K562 (cell line): ENCODE measurements around the gene RANBP6. TPM values are rescaled to one million over a fixed set of nuclear protein-coding genes. Genes with fewer than 3 reads are reported as not detected.

Source experiments
- ATF6 ChIP-seq: sonication (generic); formaldehyde crosslinking; IDR thresholded peaks from 2 replicates; pipeline ENCODE4 v1.4.0; 2020; ENCODE audit warnings: mild to moderate bottlenecking, missing genetic modification reagents
- CEBPB ChIP-seq: fragments of 450-650 bp; IDR thresholded peaks from 2 replicates; pipeline ENCODE4 v1.6.1; 2016; ENCODE audit warnings: missing genetic modification characterization, missing compliant biosample characterization
- CHD2 ChIP-seq: IDR thresholded peaks from 2 replicates; pipeline ENCODE4 v1.6.1; 2011; ENCODE audit warnings: low read depth, low read length
- CREB3L1 ChIP-seq: fragments of 450-650 bp; IDR thresholded peaks from 2 replicates; pipeline ENCODE4 v1.6.1; 2014; ENCODE audit warnings: low read depth, mild to moderate bottlenecking, moderate library complexity, borderline replicate concordance
- CSDE1 ChIP-seq, 2 experiments: fragments of 450-650 bp; IDR thresholded peaks; 2 replicates each; pipeline ENCODE4 v1.6.1; 2016; ENCODE audit warnings: mild to moderate bottlenecking in 1 of 2
- DPF2 ChIP-seq: fragments of 450-650 bp; IDR thresholded peaks from 2 replicates; pipeline ENCODE4 v1.6.1; 2016
- ELK1 ChIP-seq: sonication (generic); formaldehyde crosslinking; IDR thresholded peaks from 2 replicates; pipeline ENCODE4 v1.8.1; 2022; ENCODE audit warnings: missing genetic modification reagents
- HDAC2 ChIP-seq: fragments of 450-650 bp; IDR thresholded peaks from 2 replicates; pipeline ENCODE4 v1.6.1; 2016; ENCODE audit warnings: mild to moderate bottlenecking
- HDAC3 ChIP-seq: fragments of 450-650 bp; IDR thresholded peaks from 2 replicates; pipeline ENCODE4 v1.6.1; 2018; ENCODE audit warnings: borderline replicate concordance, mild to moderate bottlenecking, moderate library complexity; ENCODE audit not compliant: partially characterized antibody
- HDAC8 ChIP-seq: fragments of 450-650 bp; IDR thresholded peaks from 2 replicates; pipeline ENCODE4 v1.6.1; 2016; ENCODE audit warnings: mild to moderate bottlenecking, missing genetic modification characterization, moderate library complexity, missing compliant biosample characterization
- HDGF ChIP-seq: fragments of 450-650 bp; IDR thresholded peaks from 2 replicates; pipeline ENCODE4 v1.6.1; 2016
- HNRNPL ChIP-seq: fragments of 200-400 bp; formaldehyde crosslinking; IDR thresholded peaks from 2 replicates; pipeline ENCODE4 v1.6.1; 2017; ENCODE audit warnings: low read depth, mild to moderate bottlenecking, low read length
- L3MBTL2 ChIP-seq: fragments of 450-650 bp; IDR thresholded peaks from 2 replicates; pipeline ENCODE4 v1.6.1; 2016; ENCODE audit warnings: mild to moderate bottlenecking, moderate library complexity
- MECOM ChIP-seq: fragments of 250-450 bp; sonication (Bioruptor Pico); IDR thresholded peaks from 2 replicates; pipeline ENCODE4 v1.8.0; 2022; ENCODE audit warnings: inconsistent platforms
- MTA3 ChIP-seq: fragments of 450-650 bp; formaldehyde crosslinking; IDR thresholded peaks from 2 replicates; pipeline ENCODE4 v1.6.1; 2017; ENCODE audit warnings: mild to moderate bottlenecking, borderline replicate concordance
- MXI1 ChIP-seq: IDR thresholded peaks from 2 replicates; pipeline ENCODE4 v1.6.1; 2011; ENCODE audit warnings: low read depth, mild to moderate bottlenecking, improper control_type of control experiment, low read length
- NCOA1 ChIP-seq: fragments of 450-650 bp; IDR thresholded peaks from 2 replicates; pipeline ENCODE4 v1.6.1; 2016; ENCODE audit warnings: low read depth
- NR2C2 ChIP-seq, 2 experiments: fragments of 200-800 bp in 1 of 2; sonication (Bioruptor generic) in 1 of 2; sonication (generic) in 1 of 2; formaldehyde crosslinking in 1 of 2; IDR thresholded peaks; 2 replicates each; pipeline versions ENCODE4 v1.6.1 to v1.8.0; 2016 to 2022; ENCODE audit warnings: mild to moderate bottlenecking in 1 of 2, missing compliant biosample characterization in 1 of 2, missing genetic modification characterization in 1 of 2, missing genetic modification reagents in 1 of 2
- RB1 ChIP-seq: fragments of 450-650 bp; IDR thresholded peaks from 2 replicates; pipeline ENCODE4 v1.6.1; 2017; ENCODE audit warnings: low read depth, mild to moderate bottlenecking
- SMAD1 ChIP-seq: fragments of 150-350 bp; IDR thresholded peaks from 2 replicates; pipeline ENCODE4 v1.6.1; 2014; ENCODE audit warnings: low read length, low read depth; ENCODE audit not compliant: partially characterized antibody
- SMARCC2 ChIP-seq: fragments of 450-650 bp; IDR thresholded peaks from 2 replicates; pipeline ENCODE4 v1.6.1; 2017; ENCODE audit warnings: antibody characterized with exemption, moderate library complexity, mild to moderate bottlenecking, low read depth
- TAL1 ChIP-seq: fragments of 450-650 bp; IDR thresholded peaks from 2 replicates; pipeline ENCODE4 v1.6.1; 2016; ENCODE audit warnings: mild to moderate bottlenecking
- ZNF165 ChIP-seq: fragments of 250-450 bp; sonication (Bioruptor Pico); IDR thresholded peaks from 2 replicates; pipeline ENCODE4 v1.4.0; 2020; ENCODE audit warnings: borderline replicate concordance
- ZNF75A ChIP-seq: fragments of 450-650 bp; formaldehyde crosslinking; IDR thresholded peaks from 2 replicates; pipeline ENCODE4 v1.4.0; 2020; ENCODE audit warnings: mild to moderate bottlenecking
- ZNF780A ChIP-seq: fragments of 250-450 bp; sonication (Bioruptor Pico); IDR thresholded peaks from 2 replicates; pipeline ENCODE4 v1.5.0; 2021; ENCODE audit warnings: mild to moderate bottlenecking
- polyA plus RNA-seq, 8 experiments: library from polyadenylated mRNA; depleted of rRNA in 4 of 8; stranded (reverse) in 5 of 8; unstranded in 3 of 8; fragments of >200 nt; fragmentation: Nextera tagmentation in 2 of 8; fragmentation: Illumina TruSeq in 1 of 8; extraction: Ambion mirVana in 2 of 8; extraction: Trizol in 1 of 8; gene quantifications; 2 replicates each; pipeline versions ENCODE4 v1.2.1 to v1.2.3, GENCODE V29; 2011 to 2014; ENCODE audit warnings: inconsistent platforms in 1 of 8, missing spikeins in 1 of 8
- total RNA-seq, 7 experiments: library from RNA; depleted of rRNA in 6 of 7; stranded (reverse); fragments of >200 nt in 6 of 7; fragmentation: Illumina TruSeq in 2 of 7; extraction: Trizol in 2 of 7; gene quantifications; 2 replicates each; pipeline versions ENCODE4 v1.2.1 to v1.2.3, GENCODE V29; 2011 to 2021; ENCODE audit warnings: low replicate concordance in 1 of 7

RANBP6 gene
- total and polyA plus RNA-seq, 9 of the 15 experiments (the other 6 are each of a cell fraction or from before 2014, with no cell fraction given) = 10.4 to 19.9 (median 11.5) TPM

- TF ChIP-seq ATF6 (CRISPR knock-in tag) (no peak), ELK1 (CRISPR knock-in tag) (no peak), ZNF75A (no peak), SMAD1 (no peak), MXI1 (no peak), L3MBTL2 (peak; percentile 53; the same call in 1 of the 2 replicates), DPF2 (no peak), CSDE1 (IDR thresholded peaks at IDR 0.05) (peak in 1 of 2 experiments; percentile 78; a peak in 2 of 4 replicates), MTA3 (0 out of 2 replicates have a peak, but pooled peaks have one; percentile 35), SMARCC2 (no peak), NR2C2 (CRISPR knock-in tag; IDR thresholded peaks at IDR 0.05) (no peak), NR2C2 (tag; IDR thresholded peaks at IDR 0.05) (peak; percentile 16; the same call in 1 of the 2 replicates), HDGF (no peak), CHD2 (no peak), NCOA1 (no peak), RB1 (peak; percentile 48; the same call in 1 of the 2 replicates), HDAC2 (peak; percentile 57; the same call in 1 of the 2 replicates), ZNF780A (CRISPR knock-in tag) (no peak), HNRNPL (no peak), HDAC3 (no peak), TAL1 (no peak), MECOM (CRISPR knock-in tag) (no peak), ZNF165 (CRISPR knock-in tag) (no peak), CEBPB (tag) (0 out of 2 replicates have a peak, but pooled peaks have one; percentile 1), CREB3L1 (no peak), HDAC8 (tag) (no peak)
These were observed at the start of gene RANBP6 (continued) for GRCh38 chr9:6015278-6016157.
